ENCODE results near the gene DPP9. TPM values are rescaled to one million over a fixed set of nuclear protein-coding genes. Genes with fewer than 3 reads are reported as not detected.
A peak's percentile ranks its signal among the peaks of the same experiment; 100 is the strongest.

DPP9 gene
- total RNA-seq, 1 donor = 53.1 TPM

DNA sequence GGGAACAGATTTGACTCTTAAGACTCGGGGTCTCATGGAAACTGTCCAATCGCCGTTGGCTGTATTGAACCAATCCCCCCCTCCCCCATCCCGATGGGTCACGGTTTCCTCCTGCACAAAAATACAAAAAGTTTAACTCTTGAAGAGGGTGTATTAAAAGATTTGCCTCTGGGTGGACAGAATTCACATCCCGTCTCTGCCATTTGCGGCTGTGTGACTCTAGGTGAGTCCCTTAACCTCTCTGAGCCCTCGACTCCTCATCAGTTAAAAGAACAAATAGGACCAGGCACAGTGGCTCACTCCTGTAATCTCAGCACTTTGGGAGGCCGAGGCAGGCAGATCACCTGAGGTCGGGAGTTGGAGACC lies 36.6 kb upstream of the DPP9 start:
- no peak for TF ChIP-seq CTCF (IDR thresholded peaks at IDR 0.05; ENCODE audit: insufficient read depth, low read length)
- no peak overlapping the region for H3K4me3 ChIP-seq (ENCODE audit: low read depth, low read length)
- DNase-seq (ENCODE audit: low read depth) = no peak

DNA sequence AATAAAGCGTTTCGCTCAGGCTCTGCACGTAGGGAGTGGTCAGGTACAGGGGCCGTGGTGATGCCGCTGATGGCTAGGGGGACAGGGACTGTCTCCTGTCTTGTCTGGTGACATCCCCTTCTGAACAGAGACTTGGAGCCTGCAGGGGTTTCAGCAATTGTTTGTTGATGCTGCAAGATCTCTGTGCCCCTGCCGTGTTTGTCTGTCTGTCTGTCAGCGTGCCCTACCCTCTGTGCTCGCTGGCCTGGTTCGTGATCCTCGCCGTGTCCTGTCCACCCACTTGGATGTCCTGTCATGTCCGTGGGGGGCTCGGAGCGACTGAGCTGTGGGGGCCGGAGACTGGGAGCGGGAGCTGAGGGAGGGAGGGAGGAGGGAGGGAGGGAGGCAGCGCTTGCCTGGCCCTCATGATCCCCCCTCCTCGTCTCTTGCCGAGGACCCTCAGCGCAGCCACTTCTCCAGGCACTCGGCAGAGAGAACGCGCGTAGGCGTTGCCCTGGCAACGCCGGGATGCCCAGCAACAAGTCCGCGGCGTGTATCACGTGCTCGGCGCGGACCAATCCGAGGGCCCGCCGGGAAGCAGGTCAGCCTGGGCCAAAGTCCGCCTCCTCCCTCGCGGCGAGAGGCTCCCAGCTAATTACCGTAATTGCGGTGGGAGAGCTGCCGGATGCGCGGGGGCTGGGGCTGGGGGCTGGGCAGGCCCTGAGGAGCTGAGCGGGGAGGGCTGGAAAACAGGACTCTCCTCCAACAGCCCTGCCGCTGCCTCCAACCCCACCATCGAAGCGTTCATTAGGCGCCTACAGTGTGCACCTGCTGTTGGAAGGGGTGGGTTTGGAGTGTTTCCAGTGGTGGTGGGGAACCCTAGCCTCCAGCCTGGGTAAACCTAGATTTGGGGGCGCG lies 36.0 kb upstream of the DPP9 start:
- peak overlapping the region; percentile 52 for H3K4me3 ChIP-seq (ENCODE audit: low read depth, low read length)
- DNase-seq (ENCODE audit: low read depth) = peak; percentile 64
- TF ChIP-seq CTCF (IDR thresholded peaks at IDR 0.05; ENCODE audit: insufficient read depth, low read length) = no peak

- DNase-seq (ENCODE audit: low read depth) = no peak
- TF ChIP-seq CTCF (IDR thresholded peaks at IDR 0.05; ENCODE audit: insufficient read depth, low read length) = no peak
- no peak overlapping the region for H3K4me3 ChIP-seq (ENCODE audit: low read depth, low read length)
Observed at GRCh38 chr19:4758659-4759058, 35.0 kb upstream of the DPP9 start.

DNA sequence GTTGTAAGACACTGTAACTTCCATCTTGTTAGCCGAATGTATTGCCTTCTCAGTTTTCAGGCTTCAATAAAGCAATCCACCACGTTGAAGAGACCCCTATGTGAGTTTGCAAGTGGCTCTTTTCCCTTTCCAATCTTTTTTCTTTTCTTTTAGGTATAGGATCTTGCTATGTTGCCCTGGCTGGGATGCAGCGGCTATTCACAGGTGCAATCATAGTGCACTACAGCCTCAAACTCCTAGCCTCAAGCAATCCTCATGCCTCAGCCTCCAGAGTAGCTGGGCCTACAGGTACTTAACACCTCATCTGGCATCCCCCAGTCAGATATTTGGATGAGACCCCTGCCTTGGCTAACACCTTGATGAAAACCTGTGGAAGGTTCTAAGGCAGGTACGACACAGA lies 34.4 kb upstream of the DPP9 start:
- TF ChIP-seq CTCF (IDR thresholded peaks at IDR 0.05; ENCODE audit: insufficient read depth, low read length) = no peak
- no peak for DNase-seq (ENCODE audit: low read depth)
- H3K4me3 ChIP-seq (ENCODE audit: low read depth, low read length) = no peak overlapping the region

GRCh38 chr19:4755459-4755858 lies 31.8 kb upstream of the DPP9 start:
- no peak overlapping the region for H3K4me3 ChIP-seq (ENCODE audit: low read depth, low read length)
- no peak for DNase-seq (ENCODE audit: low read depth)

GRCh38 chr19:4754248-4754647 lies 30.6 kb upstream of the DPP9 start:
- DNase-seq (ENCODE audit: low read depth) = no peak
- no peak overlapping the region for H3K4me3 ChIP-seq (ENCODE audit: low read depth, low read length)
- TF ChIP-seq CTCF (IDR thresholded peaks at IDR 0.05; ENCODE audit: insufficient read depth, low read length) = no peak

More at GRCh38 chr19:4755459-4755858, 31.8 kb upstream of the DPP9 start:
- no peak for TF ChIP-seq CTCF (IDR thresholded peaks at IDR 0.05; ENCODE audit: insufficient read depth, low read length)
